H4 (cell line): Measurements from ENCODE around the gene FMNL1. TPM values are rescaled to one million over a fixed set of nuclear protein-coding genes. Genes with fewer than 3 reads are reported as not detected.

Experiments used
- total RNA-seq: library from RNA; depleted of rRNA; stranded (reverse); fragments of >200 nt; shearing (Covaris generic); gene quantifications from 2 replicates; pipeline ENCODE4 v1.2.3, GENCODE V29; 2014; rRNA removed

FMNL1 gene
- total RNA-seq, 1 experiment from 2014 or later: 4.4 TPM

Other genes starting within 250 kb of the FMNL1 start
- gene DCAKD, start 170.3 kb upstream of the FMNL1 start, total RNA-seq: 29.3 and 39.8 TPM in 2 replicates
- 119 and 163 TPM in 2 replicates for gene NMT1, start 160.6 kb upstream of the FMNL1 start, total RNA-seq
- gene PLCD3, start 89.4 kb upstream of the FMNL1 start, total RNA-seq: 21.0 and 157 TPM in 2 replicates
- gene ACBD4, start 86.2 kb upstream of the FMNL1 start, total RNA-seq: 2.1 and 2.6 TPM in 2 replicates
- gene HEXIM1, start 73.4 kb upstream of the FMNL1 start, total RNA-seq: 4.9 and 6.5 TPM in 2 replicates
- 5.8 and 10.7 TPM in 2 replicates for gene HEXIM2, start 60.0 kb upstream of the FMNL1 start, total RNA-seq
- gene SPATA32, start 40.2 kb downstream of the FMNL1 start, total RNA-seq: 0.21 TPM in 1 of 2 replicates, not detected in the other
- gene MAP3K14, start 95.1 kb downstream of the FMNL1 start, total RNA-seq: 4.3 and 4.6 TPM in 2 replicates
- gene ARHGAP27, start 211.0 kb downstream of the FMNL1 start, total RNA-seq: 0.46 and 1.4 TPM in 2 replicates